NCI-H748 treated with DMSO at 0.1 percent for 48 hours (cell line): ENCODE measurements around the gene ARHGEF4.
"Not testable (repeated sequence)": the region's sequence is repeated elsewhere in the genome, so short reads cannot be mapped to it uniquely, and the experiment has no call there.

ENCODE experiments used
- DNase-seq: peaks from one replicate; lab custom pipeline; 2025; lab: John Stamatoyannopoulos, UW

Gene ARHGEF4

GRCh38 chr2:130884013-130884412, 47.3 kb downstream of the ARHGEF4 start:
- DNase-seq: no peak

GRCh38 chr2:130884503-130884902, 47.8 kb downstream of the ARHGEF4 start:
- DNase-seq: no peak

GRCh38 chr2:130887643-130888042, 50.9 kb downstream of the ARHGEF4 start:
- DNase-seq: no peak

- DNase-seq: no peak
Observed at GRCh38 chr2:130890941-130891669, 54.4 kb downstream of the ARHGEF4 start.

- no peak for DNase-seq
Observed at GRCh38 chr2:130891966-130892365, 55.3 kb downstream of the ARHGEF4 start.

- DNase-seq: no peak
Observed at GRCh38 chr2:130892793-130893785, 56.4 kb downstream of the ARHGEF4 start.

GRCh38 chr2:130894326-130894942, 57.7 kb downstream of the ARHGEF4 start:
- DNase-seq: no peak

GRCh38 chr2:130896813-130897212, 60.1 kb downstream of the ARHGEF4 start:
- DNase-seq: no peak

GRCh38 chr2:130898553-130898952, 61.8 kb downstream of the ARHGEF4 start:
- no peak for DNase-seq

GRCh38 chr2:130899306-130899705, 62.6 kb downstream of the ARHGEF4 start:
- DNase-seq: no peak

GRCh38 chr2:130901061-130901460, 64.3 kb downstream of the ARHGEF4 start:
- no peak for DNase-seq

GRCh38 chr2:130901626-130902025, 64.9 kb downstream of the ARHGEF4 start:
- DNase-seq: not testable (repeated sequence)

- DNase-seq: no peak
Observed at GRCh38 chr2:130908832-130909231, 72.1 kb downstream of the ARHGEF4 start.

GRCh38 chr2:130910931-130911330, 74.2 kb downstream of the ARHGEF4 start:
- DNase-seq: no peak

GRCh38 chr2:130911482-130911881, 74.8 kb downstream of the ARHGEF4 start:
- no peak for DNase-seq

GRCh38 chr2:130911996-130912395, 75.3 kb downstream of the ARHGEF4 start:
- no peak for DNase-seq

- no peak for DNase-seq
Observed at GRCh38 chr2:130912471-130912870, 75.8 kb downstream of the ARHGEF4 start.

GRCh38 chr2:130913891-130914290, 77.2 kb downstream of the ARHGEF4 start:
- DNase-seq: no peak

- DNase-seq: no peak
Observed at GRCh38 chr2:130915149-130915548, 78.4 kb downstream of the ARHGEF4 start.

GRCh38 chr2:130915595-130916437, 79.1 kb downstream of the ARHGEF4 start:
- DNase-seq: no peak

GRCh38 chr2:130916438-130916705, 79.7 kb downstream of the ARHGEF4 start:
- no peak for DNase-seq
